NT2/D1 (cell line): ENCODE data around the gene PRKG2.

Experiments
- DNase-seq: peaks from one replicate; pipeline ENCODE4 v3.0.0-alpha.2; 2011; ENCODE audit warnings: low read depth, low spot score
- H3K27me3 ChIP-seq: 2 replicates; pipeline ENCODE4 v1.6.0; 2011; ENCODE audit warnings: mild to moderate bottlenecking; ENCODE audit not compliant: insufficient read length, insufficient read depth
- H3K36me3 ChIP-seq: 2 replicates; pipeline ENCODE4 v1.6.1; 2011; ENCODE audit warnings: mild to moderate bottlenecking, low read length, mixed read lengths; ENCODE audit not compliant: insufficient read depth, insufficient read length
- H3K4me1 ChIP-seq: 2 replicates; pipeline ENCODE4 v1.5.1; 2011; ENCODE audit not compliant: insufficient read depth, insufficient read length
- H3K4me3 ChIP-seq: 2 replicates; pipeline ENCODE4 v1.5.1; 2011; ENCODE audit warnings: low read depth; ENCODE audit not compliant: insufficient read length
- H3K9ac ChIP-seq: 2 replicates; pipeline ENCODE4 v1.6.0; 2011; ENCODE audit warnings: low read depth; ENCODE audit not compliant: insufficient read length
- H3K9me3 ChIP-seq: 2 replicates; pipeline ENCODE4 v1.5.1; 2011; ENCODE audit warnings: mild to moderate bottlenecking, low read length; ENCODE audit not compliant: insufficient read depth
- SUZ12 ChIP-seq: IDR thresholded peaks from 2 replicates; pipeline ENCODE4 v1.6.1; 2011; ENCODE audit not compliant: insufficient read length, insufficient read depth; ENCODE audit errors: extremely low read depth
- YY1 ChIP-seq: IDR thresholded peaks from 2 replicates; pipeline ENCODE4 v1.6.1; 2011; ENCODE audit not compliant: insufficient read length, insufficient read depth
- ZNF274 ChIP-seq: IDR thresholded peaks from 2 replicates; pipeline ENCODE4 v1.6.1; 2011; ENCODE audit warnings: mild to moderate bottlenecking, low read depth, low read length

PRKG2 gene

GRCh38 chr4:81069706-81070331 is 145.2 kb downstream of the PRKG2 start:
- Histone ChIP-seq H3K4me1 (no peaks in the 10 kb centered on the region), H3K9me3 (no peaks in the 10 kb centered on the region), H3K27me3 (no peaks in the 10 kb centered on the region), H3K4me3 (no peak overlapping the region), H3K36me3 (no peaks in the 10 kb centered on the region), H3K9ac (no peak overlapping the region)
- peak; percentile 87 for DNase-seq
- TF ChIP-seq SUZ12 (no peak), YY1 (no peak), ZNF274 (no peak)

DNA sequence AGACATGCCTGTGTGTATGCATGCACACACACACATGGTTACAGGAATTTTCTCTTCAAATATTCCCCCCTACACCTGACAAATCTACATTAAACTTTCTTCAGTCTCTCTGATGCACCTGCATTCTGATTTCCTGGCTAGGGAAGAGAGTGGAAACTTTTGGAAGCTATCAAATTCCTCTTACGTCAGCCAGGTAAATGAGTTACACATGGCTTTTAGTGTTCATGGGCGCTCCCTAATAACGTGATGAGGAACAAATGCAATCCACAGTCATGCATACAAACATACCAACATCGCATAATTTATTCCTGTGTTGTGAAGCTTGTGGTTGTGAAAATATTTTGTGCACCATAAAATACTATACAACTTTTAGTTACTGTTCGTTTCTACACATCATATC is 149.6 kb downstream of the PRKG2 start:
- Histone ChIP-seq H3K27me3 (no peaks in the 10 kb centered on the region), H3K9ac (no peak overlapping the region), H3K4me1 (no peaks in the 10 kb centered on the region), H3K4me3 (no peak overlapping the region), H3K36me3 (no peaks in the 10 kb centered on the region), H3K9me3 (no peaks in the 10 kb centered on the region)
- no peak for DNase-seq
- TF ChIP-seq YY1 (no peak), ZNF274 (no peak), SUZ12 (no peak)

DNA sequence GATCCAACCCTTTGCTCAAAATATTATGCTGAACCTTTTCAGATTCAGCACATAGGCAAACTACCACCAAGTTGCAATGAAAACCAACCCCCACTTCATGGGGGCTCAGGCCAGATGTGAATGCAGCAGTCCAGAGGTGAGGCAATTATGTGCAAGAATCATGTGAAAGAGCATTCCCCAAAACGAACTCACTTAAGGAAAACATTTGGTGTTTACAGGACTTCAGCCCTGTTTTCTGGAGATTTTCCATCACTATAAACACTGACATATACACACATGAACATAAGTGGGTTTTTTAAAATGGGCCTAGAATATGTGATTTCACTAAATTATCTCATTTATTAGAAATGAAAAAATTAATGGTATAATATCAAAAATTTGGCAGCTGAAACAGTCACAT is 153.0 kb downstream of the PRKG2 start:
- Histone ChIP-seq H3K9ac (no peak overlapping the region), H3K4me1 (no peaks in the 10 kb centered on the region), H3K27me3 (no peaks in the 10 kb centered on the region), H3K9me3 (no peaks in the 10 kb centered on the region), H3K4me3 (no peak overlapping the region), H3K36me3 (no peaks in the 10 kb centered on the region)
- no peak for TF ChIP-seq SUZ12
- no peak for TF ChIP-seq YY1
- no peak for TF ChIP-seq ZNF274
- DNase-seq: no peak

DNA sequence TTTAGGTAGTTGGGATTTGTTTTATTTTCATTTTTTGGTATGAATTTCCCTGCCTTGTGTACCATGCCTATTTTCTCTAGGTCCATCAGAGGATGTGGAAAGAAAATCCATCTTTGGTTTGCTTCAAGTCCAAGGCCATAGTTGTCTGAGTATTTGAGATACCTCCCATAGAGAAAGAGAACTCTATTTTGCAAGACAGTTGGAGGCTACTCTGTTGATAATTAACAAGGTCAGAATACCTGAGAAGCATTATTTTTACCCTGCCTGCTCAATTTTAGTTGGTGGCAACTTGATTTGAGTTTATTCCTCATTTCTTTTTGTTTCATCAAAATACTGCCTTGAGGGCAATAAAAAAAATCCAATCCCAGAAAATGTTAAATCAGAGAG is 153.7 kb downstream of the PRKG2 start:
- H3K9ac ChIP-seq: no peak overlapping the region
- no peaks in the 10 kb centered on the region for H3K9me3 ChIP-seq
- no peaks in the 10 kb centered on the region for H3K27me3 ChIP-seq
- no peak for TF ChIP-seq SUZ12
- TF ChIP-seq ZNF274: no peak
- TF ChIP-seq YY1: no peak
- no peaks in the 10 kb centered on the region for H3K4me1 ChIP-seq
- no peak overlapping the region for H3K4me3 ChIP-seq
- no peak for DNase-seq
- H3K36me3 ChIP-seq: no peaks in the 10 kb centered on the region

DNA sequence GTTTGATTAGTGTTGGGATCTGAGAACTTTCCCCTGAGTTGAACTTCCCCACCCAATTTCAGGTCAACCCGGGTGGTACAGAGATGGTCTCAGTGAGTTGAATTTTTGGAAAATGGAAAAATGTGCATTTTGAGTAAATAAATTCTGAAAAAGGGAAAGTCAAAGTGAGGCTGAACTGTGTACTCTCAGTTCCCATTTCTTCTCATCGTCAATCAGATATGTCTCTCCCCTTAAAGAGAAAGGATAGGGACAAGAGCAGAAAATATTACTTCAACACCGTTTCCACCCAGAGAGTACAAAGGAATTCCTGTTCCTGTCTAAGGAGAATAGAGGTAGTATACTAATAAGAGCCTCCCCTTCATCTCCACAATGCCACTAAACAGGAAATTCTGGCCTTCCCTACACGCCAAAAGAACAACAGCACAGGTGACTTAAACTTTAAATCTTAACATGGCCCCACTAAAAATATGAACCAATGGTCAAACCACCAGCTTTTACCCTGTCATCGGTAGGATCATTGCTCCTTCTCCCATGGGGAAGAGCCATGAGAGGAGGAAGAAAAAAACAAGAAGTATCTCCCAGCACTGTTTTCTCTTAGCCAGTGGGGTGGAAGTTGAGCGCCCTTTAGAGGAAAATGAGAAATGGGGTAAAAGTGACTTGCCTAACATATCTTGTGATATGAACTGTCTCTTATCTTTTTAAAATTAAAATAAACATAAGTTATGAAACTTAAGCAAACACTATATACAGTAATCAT is 154.3 kb downstream of the PRKG2 start:
- Histone ChIP-seq H3K9ac (no peak overlapping the region), H3K9me3 (no peaks in the 10 kb centered on the region), H3K27me3 (no peaks in the 10 kb centered on the region), H3K4me3 (no peak overlapping the region), H3K4me1 (no peaks in the 10 kb centered on the region), H3K36me3 (no peaks in the 10 kb centered on the region)
- TF ChIP-seq SUZ12: no peak
- TF ChIP-seq ZNF274: no peak
- no peak for TF ChIP-seq YY1
- no peak for DNase-seq

- Histone ChIP-seq H3K9me3 (no peaks in the 10 kb centered on the region), H3K4me1 (no peaks in the 10 kb centered on the region), H3K36me3 (no peaks in the 10 kb centered on the region), H3K27me3 (no peaks in the 10 kb centered on the region), H3K9ac (no peak overlapping the region), H3K4me3 (no peak overlapping the region)
- TF ChIP-seq SUZ12 (no peak), ZNF274 (no peak), YY1 (no peak)
- no peak for DNase-seq
Observed at GRCh38 chr4:81058621-81059020, 156.4 kb downstream of the PRKG2 start.
